B cell (primary cell): ENCODE results near the gene IPMK. TPM values are rescaled to one million over a fixed set of nuclear protein-coding genes. Genes with fewer than 3 reads are reported as not detected.

Source experiments
- ATAC-seq: fragments of 200-7000 bp; cut with Tn5 transposase; one replicate; pipeline ENCODE4 v1.10.0; 2021; ENCODE audit warnings: low read depth, mild to moderate bottlenecking, moderate number of reproducible peaks, moderate library complexity
- CTCF ChIA-PET: fragments of 350-600 bp; sonication (Branson Sonifier 250); formaldehyde crosslinking; loops from one replicate; lab custom pipeline; 2021; ENCODE audit warnings: antibody characterized with exemption, inconsistent platforms; lab: Charles Lee
- POLR2A ChIA-PET: fragments of 350-600 bp; sonication (Branson Sonifier 250); formaldehyde crosslinking; loops from one replicate; lab custom pipeline; 2021; ENCODE audit warnings: antibody characterized with exemption; lab: Charles Lee
- DNase-seq: peaks from one replicate; pipeline ENCODE4 v3.0.0; 2013
- H2AFZ ChIP-seq: 2 replicates; pipeline ENCODE4 v1.6.1; 2012; ENCODE audit warnings: mild to moderate bottlenecking, low read depth, low read length; ENCODE audit not compliant: insufficient read depth, poor library complexity, severe bottlenecking
- H3K27ac ChIP-seq, 2 donors: 1 replicate in 1 of 2; 2 replicates in 1 of 2; pipeline ENCODE4 v1.5.1; 2012 to 2013; ENCODE audit warnings: low read length in 2 of 2, mild to moderate bottlenecking in 2 of 2, moderate library complexity in 1 of 2
- H3K27me3 ChIP-seq, 4 experiments: fragments of 200-600 bp in 1 of 4; sonication (generic) in 1 of 4; replicated peaks in 1 of 4; 1 replicate in 2 of 4; 2 replicates in 2 of 4; pipeline versions ENCODE4 v1.6.1 to v1.7.0; 2013 to 2016; ENCODE audit warnings: low read length in 3 of 4, mild to moderate bottlenecking in 2 of 4, mixed read lengths in 1 of 4, moderate library complexity in 1 of 4; ENCODE audit not compliant: insufficient read depth in 4 of 4, control insufficient read depth in 3 of 4; ENCODE audit errors: control extremely low read depth in 1 of 4
- H3K36me3 ChIP-seq, 2 experiments: replicated peaks in 1 of 2; 1 replicate in 1 of 2; 2 replicates in 1 of 2; pipeline versions ENCODE4 v1.6.1 to v1.7.1; 2013; ENCODE audit warnings: low read length in 1 of 2; ENCODE audit not compliant: insufficient read depth in 2 of 2, control insufficient read depth in 1 of 2; ENCODE audit errors: control extremely low read depth in 1 of 2, extremely low read depth in 1 of 2
- H3K4me1 ChIP-seq, 2 donors: fragments of 200-600 bp in 1 of 2; sonication (generic) in 1 of 2; 1 replicate in 1 of 2; 2 replicates in 1 of 2; pipeline versions ENCODE4 v1.5.1 to v1.6.1; 2013 to 2017; ENCODE audit warnings: low read length in 2 of 2; ENCODE audit not compliant: control insufficient read depth in 2 of 2, insufficient read depth in 2 of 2
- H3K4me2 ChIP-seq: replicated peaks from 2 replicates; pipeline ENCODE3; 2012; ENCODE audit warnings: mild to moderate bottlenecking, low read depth, low read length; ENCODE audit not compliant: poor library complexity, severe bottlenecking
- H3K4me3 ChIP-seq, 5 experiments: fragments of 200-600 bp in 1 of 5; sonication (generic) in 1 of 5; 1 replicate in 3 of 5; 2 replicates in 2 of 5; pipeline versions ENCODE4 v1.5.1 to v1.7.0; 2011 to 2016; ENCODE audit warnings: low read length in 4 of 5, mild to moderate bottlenecking in 4 of 5, low read depth in 2 of 5, control low read depth in 1 of 5, moderate library complexity in 1 of 5; ENCODE audit not compliant: insufficient read depth in 1 of 5; ENCODE audit errors: control extremely low read depth in 1 of 5, extremely low read depth in 1 of 5
- H3K79me2 ChIP-seq: fragments of 200-600 bp; sonication (generic); one replicate; pipeline ENCODE4 v1.6.0; 2016; ENCODE audit warnings: low read length; ENCODE audit not compliant: control insufficient read depth, insufficient read depth
- H3K9ac ChIP-seq: fragments of 200-600 bp; sonication (generic); 2 replicates; pipeline ENCODE4 v1.6.1; 2017; ENCODE audit warnings: mild to moderate bottlenecking, low read length, moderate library complexity
- H3K9me3 ChIP-seq, 3 donors: one replicate each; pipeline versions ENCODE4 v1.6.1 to v1.7.1; 2013; ENCODE audit warnings: low read length in 2 of 3; ENCODE audit not compliant: control insufficient read depth in 2 of 3, insufficient read depth in 1 of 3; ENCODE audit errors: control extremely low read depth in 1 of 3
- H4K20me1 ChIP-seq: 2 replicates; pipeline ENCODE4 v1.6.0; 2012; ENCODE audit warnings: mild to moderate bottlenecking, low read length; ENCODE audit not compliant: insufficient read depth, control insufficient read depth, poor library complexity, severe bottlenecking
- H3K27ac Mint-ChIP-seq: one replicate; pipeline ENCODE4 v1.8.0; 2021; ENCODE audit warnings: mixed read lengths
- H3K27me3 Mint-ChIP-seq: one replicate; pipeline ENCODE4 v1.8.0; 2021; ENCODE audit warnings: mixed read lengths
- H3K4me1 Mint-ChIP-seq: one replicate; pipeline ENCODE4 v1.8.0; 2021; ENCODE audit warnings: mixed read lengths
- H3K4me3 Mint-ChIP-seq: one replicate; pipeline ENCODE4 v1.8.0; 2021; ENCODE audit warnings: mixed read lengths
- H3K9me3 Mint-ChIP-seq: one replicate; pipeline ENCODE4 v1.8.0; 2022; ENCODE audit warnings: mixed read lengths; ENCODE audit not compliant: insufficient read depth
- EZH2 ChIP-seq: IDR thresholded peaks from 2 replicates; pipeline ENCODE4 v1.6.1; 2012; ENCODE audit warnings: borderline replicate concordance, low read depth, mild to moderate bottlenecking, moderate library complexity, low read length; ENCODE audit not compliant: insufficient read depth, poor library complexity, severe bottlenecking
- WGBS: methylation state at CpG from one replicate; pipeline ENCODE4 v1.1.5; 2013; ENCODE audit warnings: missing lambda C conversion rate; ENCODE audit not compliant: insufficient coverage; 5-methylcytosine and 5-hydroxymethylcytosine counted together
- intact Hi-C: fragments of 100-400 bp; cut with micrococcal nuclease; formaldehyde crosslinking; loops from one replicate; pipeline ENCODE4 v1.10.0; 2022
- polyA plus RNA-seq: library from polyadenylated mRNA; depleted of rRNA; stranded (reverse); fragments of >200 nt; gene quantifications from 2 replicates; pipeline ENCODE4 v1.2.3, GENCODE V29; 2012
- total RNA-seq, 2 donors: library from RNA; stranded (reverse); fragments of 120-200 nt in 1 of 2; gene quantifications; 1 replicate in 1 of 2; 2 replicates in 1 of 2; pipeline versions ENCODE4 v1.2.3 to v1.2.4, GENCODE V29; 2013 to 2022
- TF ChIP-seq, protein P1 (sequence below): fragments of 200-600 bp; IDR thresholded peaks from one replicate; pipeline ENCODE4 v1.8.0; 2022; ENCODE audit warnings: antibody characterized with exemption, mild to moderate bottlenecking

The IPMK gene
- total and polyA plus RNA-seq, 2 donors (not counting 1 experiment from before 2014, with no cell fraction given) = 1.9 to 8.6 TPM

DNA sequence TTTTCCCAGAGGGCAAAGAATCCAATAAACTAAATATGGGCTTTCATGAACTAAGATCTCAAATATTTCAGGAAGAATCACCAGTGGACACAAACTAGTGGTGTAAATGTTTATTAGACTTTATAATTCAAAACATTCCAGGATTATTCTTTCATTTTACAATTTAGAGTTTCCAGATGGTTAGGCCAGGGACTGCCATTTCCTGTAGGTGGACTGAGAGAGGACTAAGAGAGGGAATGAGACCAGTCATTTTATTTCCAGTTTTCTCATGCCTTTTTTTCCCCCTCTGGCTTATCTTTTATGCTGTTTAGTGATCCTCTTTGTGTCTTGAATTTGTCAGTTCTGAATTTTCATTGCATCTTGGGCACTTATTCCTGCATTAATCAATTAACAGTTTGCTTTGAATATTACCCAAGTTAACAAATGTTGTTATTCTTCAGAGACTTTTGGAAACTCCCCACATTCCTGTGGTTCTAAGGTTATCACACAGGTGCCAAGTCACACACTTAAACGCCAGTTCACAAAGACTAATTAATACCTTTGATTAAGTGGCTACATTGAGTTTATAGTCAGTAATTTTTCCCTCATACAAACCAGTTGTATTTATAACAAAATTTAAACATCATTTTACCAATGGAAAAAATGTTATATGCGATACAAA lies 13.5 kb upstream of the IPMK start:
- DNase-seq (no peak), ATAC-seq (no peak)
- Histone ChIP-seq H4K20me1 (no peaks in the 10 kb centered on the region), H2AFZ (no peak overlapping the region), H3K9ac (no peak overlapping the region), H3K4me2 (no peak overlapping the region), H3K9me3 (no peaks in the 10 kb centered on the region), H3K27me3 (no peaks in the 10 kb centered on the region), H3K4me3 (no peak overlapping the region), H3K36me3 (peaks cover 7 to 10% of the 10 kb centered on the region in 2 experiments), H3K79me2 (no peaks in the 10 kb centered on the region), H3K27ac (no peak overlapping the region), H3K4me1 (peaks cover 9 to 12% of the 10 kb centered on the region in 2 donors)
- WGBS = no CpG with 5 or more reads among the region's 2 CpGs
- Mint-ChIP-seq H3K4me3 (no peak overlapping the region), H3K27me3 (no peaks in the 10 kb centered on the region), H3K27ac (no peak overlapping the region), H3K4me1 (peaks cover 17% of the 10 kb centered on the region), H3K9me3 (no peaks in the 10 kb centered on the region)
- TF ChIP-seq EZH2 = no peak
- TF ChIP-seq, protein P1, sequence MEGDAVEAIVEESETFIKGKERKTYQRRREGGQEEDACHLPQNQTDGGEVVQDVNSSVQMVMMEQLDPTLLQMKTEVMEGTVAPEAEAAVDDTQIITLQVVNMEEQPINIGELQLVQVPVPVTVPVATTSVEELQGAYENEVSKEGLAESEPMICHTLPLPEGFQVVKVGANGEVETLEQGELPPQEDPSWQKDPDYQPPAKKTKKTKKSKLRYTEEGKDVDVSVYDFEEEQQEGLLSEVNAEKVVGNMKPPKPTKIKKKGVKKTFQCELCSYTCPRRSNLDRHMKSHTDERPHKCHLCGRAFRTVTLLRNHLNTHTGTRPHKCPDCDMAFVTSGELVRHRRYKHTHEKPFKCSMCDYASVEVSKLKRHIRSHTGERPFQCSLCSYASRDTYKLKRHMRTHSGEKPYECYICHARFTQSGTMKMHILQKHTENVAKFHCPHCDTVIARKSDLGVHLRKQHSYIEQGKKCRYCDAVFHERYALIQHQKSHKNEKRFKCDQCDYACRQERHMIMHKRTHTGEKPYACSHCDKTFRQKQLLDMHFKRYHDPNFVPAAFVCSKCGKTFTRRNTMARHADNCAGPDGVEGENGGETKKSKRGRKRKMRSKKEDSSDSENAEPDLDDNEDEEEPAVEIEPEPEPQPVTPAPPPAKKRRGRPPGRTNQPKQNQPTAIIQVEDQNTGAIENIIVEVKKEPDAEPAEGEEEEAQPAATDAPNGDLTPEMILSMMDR = no peak
- ChIA-PET POLR2A (no interaction called here), CTCF (interaction anchor here (1.8 to 2.2 kb wide), 3 partner anchors 9 to 19 kb away, joined by 4 to 12 read pairs (median 5); no protein-coding TSS in a partner anchor)
- intact Hi-C loops = no loop called here

DNA sequence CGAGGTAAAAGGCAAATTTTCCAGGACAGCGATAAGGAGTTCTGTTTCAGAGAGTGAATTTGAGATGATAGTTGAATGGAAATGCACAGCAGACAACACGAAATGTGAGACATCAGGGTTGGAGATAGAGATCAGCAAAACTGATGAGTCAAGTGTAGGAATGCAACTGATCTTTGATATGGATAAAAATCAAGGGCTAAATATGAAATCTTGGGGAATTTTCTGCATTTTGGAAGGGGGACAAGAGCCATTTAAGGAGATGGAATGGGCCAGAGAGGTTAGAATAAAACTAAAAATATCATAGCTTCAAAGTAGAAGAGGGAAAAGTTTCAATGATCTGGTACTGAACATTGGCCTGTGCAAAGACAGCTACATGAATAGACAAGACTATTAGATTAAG lies 12.8 kb upstream of the IPMK start:
- H3K4me3 Mint-ChIP-seq = no peak overlapping the region
- Histone ChIP-seq H3K27me3 (no peaks in the 10 kb centered on the region), H3K9me3 (no peaks in the 10 kb centered on the region), H3K27ac (no peak overlapping the region), H3K4me3 (no peak overlapping the region), H4K20me1 (no peaks in the 10 kb centered on the region), H2AFZ (no peak overlapping the region), H3K4me1 (peaks cover 9 to 12% of the 10 kb centered on the region in 2 donors), H3K36me3 (peaks cover 7 to 10% of the 10 kb centered on the region in 2 experiments), H3K79me2 (peaks cover under 1% of the 10 kb centered on the region), H3K4me2 (no peak overlapping the region), H3K9ac (no peak overlapping the region)
- H3K4me1 Mint-ChIP-seq = peaks cover 17% of the 10 kb centered on the region
- intact Hi-C loops = no loop called here
- no peaks in the 10 kb centered on the region for H3K9me3 Mint-ChIP-seq
- ChIA-PET CTCF (interaction anchor here (1.2 to 1.9 kb wide), 4 partner anchors 10 to 20 kb away, joined by 3 to 7 read pairs (median 4); no protein-coding TSS in a partner anchor), POLR2A (no interaction called here)
- H3K27me3 Mint-ChIP-seq = no peaks in the 10 kb centered on the region
- H3K27ac Mint-ChIP-seq = no peak overlapping the region
- 95% methylated on average over 3 of the region's 3 CpGs for WGBS
- TF ChIP-seq EZH2 = no peak
- TF ChIP-seq, protein P1 = no peak
- no peak for DNase-seq
- no peak for ATAC-seq
